HG02678 (cell line): ENCODE data around the gene TOGARAM2.

Experiments used
- ATAC-seq: cut with Tn5 transposase; IDR thresholded peaks from one replicate; pipeline ENCODE4 v1.9.1; 2021; ENCODE audit warnings: mild to moderate bottlenecking, moderate library complexity; ENCODE audit not compliant: unreplicated experiment

TOGARAM2 gene

DNA sequence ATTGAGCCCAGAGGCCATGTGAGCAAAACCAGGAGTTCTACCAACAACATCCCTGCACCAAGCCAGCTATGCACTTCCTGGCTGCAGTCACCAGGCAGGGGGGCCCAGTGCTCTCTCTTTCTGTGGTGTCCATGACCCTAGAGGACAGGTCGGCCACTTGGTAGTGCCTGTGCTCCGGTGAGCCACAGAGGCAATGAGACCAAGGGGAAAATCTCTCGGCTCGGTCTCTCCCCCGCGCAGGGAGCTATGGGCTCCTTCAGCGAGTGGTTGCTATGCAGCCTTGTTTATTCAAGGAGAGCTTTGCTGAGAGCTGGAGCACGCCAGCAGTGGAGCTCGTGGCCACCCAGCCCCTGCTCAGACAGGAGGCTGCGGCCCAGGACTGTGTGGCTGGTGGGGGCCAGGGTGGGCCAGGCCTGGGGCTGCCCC lies at the start of gene TOGARAM2:
Gene TOGARAM2 (plus strand): TSS at position 283 of the 426 bp plus-strand sequence. CDS start 13,537 bp downstream, outside the sequence.
- no peak for ATAC-seq

DNA sequence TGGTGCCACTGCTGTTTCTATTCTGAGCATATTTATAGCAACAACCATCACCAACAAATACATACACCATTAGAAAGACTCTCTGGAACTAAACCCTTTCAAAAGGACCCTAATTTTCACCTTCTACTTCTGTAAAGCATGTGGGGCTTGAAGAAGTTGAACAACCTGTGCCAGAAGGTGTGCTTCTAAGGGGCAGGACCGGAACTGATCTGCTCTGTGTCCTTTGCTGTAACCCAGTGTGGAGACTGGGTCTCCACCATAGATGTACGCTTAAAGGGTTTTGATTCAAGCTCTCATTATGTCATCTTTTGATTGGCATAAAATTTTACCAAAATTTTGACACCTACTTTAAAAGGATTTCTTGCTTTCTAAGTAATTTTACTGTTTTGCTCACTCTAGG lies 46.3 kb upstream of the TOGARAM2 start:
- ATAC-seq: no peak

DNA sequence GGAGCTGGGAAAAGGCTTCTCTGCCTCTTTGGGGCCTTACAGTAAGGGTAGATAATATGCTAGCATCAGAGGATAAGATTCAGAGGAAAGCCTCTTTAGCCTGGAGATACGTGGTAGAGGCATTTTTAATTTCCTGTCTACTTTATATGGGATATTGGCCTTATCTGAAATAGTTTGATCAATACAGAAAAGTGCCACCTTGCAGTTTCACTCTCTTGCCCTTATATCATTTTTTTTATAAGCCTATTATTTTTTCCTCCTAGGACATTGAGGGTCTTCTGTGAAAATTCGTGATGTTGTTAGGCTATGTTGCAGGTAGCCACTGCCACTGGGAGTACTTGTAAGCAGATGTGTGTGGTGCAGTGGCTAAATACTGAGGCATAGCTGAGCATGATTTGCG lies 40.1 kb upstream of the TOGARAM2 start:
- no peak for ATAC-seq

DNA sequence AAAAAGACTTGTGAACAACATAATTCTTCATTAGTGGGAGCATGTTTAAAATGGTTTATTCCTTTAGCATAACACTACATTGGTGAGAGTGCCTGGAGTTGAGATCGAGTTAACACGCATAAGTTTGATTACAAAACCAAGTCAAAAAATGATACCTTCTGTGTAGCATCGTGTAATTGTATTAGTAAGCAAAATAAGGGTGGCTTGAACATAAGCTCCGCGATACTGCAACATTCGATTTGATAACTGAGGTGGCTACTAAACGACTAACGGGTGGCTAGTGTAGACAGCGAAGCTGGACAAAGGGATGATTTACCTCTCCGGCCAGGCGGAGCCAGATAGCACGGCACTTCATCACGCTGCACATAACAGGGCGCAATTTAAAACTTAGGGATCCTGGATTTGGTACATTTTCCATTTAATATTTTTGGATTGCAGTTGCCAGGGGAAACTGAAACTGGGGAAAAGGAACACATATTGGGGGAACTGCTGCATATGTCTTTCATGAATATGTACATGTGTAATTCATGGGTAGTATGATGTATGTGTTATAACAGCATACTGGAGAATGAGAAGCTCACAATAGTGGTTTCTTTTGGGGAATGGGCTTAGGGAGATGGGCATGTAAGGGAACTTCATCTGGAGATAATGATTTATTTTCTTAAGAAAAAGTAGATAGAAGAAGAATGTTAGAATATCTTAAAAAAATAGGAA lies 36.4 kb upstream of the TOGARAM2 start:
- no peak for ATAC-seq

GRCh38 chr2:28948160-28948559 lies 32.9 kb upstream of the TOGARAM2 start:
- ATAC-seq: no peak

DNA sequence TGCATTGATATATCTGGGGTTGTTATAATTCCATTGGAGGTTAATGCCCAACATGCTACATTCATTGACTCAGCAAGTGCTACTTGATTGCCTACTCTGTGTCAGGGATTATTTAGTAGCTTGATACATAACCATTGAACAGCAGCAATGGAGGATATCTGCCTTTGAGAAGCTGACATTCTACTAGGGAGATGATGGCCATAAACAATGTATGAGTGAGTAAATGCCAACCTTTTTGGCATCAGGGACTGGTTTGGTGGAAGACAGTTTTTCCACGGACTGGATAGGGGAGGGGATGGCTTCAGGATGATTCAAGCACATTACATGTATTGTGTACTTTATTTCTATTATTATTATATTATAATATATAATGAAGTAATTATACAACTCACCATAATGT lies 31.9 kb upstream of the TOGARAM2 start:
- no peak for ATAC-seq

- no peak for ATAC-seq
These were observed 31.3 kb upstream of the TOGARAM2 start for GRCh38 chr2:28949617-28950305.

DNA sequence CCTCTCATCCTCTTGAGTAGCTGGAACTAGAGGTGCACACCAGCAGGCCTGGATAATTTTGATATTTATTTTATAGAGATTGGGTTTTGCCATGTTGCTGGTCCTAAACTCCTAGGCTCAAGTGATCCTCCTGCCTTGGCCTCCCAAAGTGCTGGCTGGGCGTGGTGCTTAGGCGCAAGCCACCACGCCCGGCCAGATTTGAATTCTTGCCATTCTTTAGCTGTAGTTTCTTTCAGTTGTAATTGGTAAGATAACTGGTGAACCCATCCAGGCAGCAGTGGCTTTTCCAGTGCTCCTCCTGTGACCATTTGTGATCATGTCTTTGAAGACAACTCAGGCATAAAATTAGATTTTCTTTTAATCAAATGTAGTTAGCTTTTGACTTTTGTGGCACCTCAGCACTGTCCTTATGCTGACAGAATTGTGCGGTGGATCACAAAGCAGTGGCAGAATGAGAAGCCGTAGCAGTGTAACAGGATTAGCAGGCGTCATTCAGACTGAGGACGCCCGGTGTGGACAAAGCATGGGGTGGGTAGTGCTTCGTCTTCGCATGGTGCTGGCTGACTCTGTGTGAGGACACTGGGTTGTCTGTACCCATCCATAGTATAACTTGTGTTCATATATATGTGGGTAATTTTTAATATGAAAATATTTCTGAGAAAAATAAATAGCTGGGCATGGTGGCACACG lies 30.0 kb upstream of the TOGARAM2 start:
- no peak for ATAC-seq

GRCh38 chr2:28951910-28952835 lies 28.9 kb upstream of the TOGARAM2 start:
- ATAC-seq: no peak

DNA sequence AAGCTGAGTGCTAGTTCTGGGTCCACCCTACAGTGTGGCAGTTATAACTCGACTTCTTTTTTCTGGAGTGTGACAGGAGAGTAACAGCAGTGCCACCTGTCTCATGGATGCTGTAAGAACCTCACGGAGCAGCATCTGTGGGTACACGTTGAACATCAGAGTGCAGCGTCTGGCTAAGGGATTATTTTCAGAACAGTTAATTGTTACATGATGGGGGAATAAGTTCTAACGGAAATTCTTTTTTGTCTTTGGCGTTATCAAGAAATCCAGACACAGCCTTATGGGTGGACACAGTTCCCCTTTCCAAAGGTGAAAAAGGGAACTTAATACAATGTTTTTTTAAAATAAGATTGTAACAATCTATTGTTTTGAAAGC lies 28.3 kb upstream of the TOGARAM2 start:
- no peak for ATAC-seq

DNA sequence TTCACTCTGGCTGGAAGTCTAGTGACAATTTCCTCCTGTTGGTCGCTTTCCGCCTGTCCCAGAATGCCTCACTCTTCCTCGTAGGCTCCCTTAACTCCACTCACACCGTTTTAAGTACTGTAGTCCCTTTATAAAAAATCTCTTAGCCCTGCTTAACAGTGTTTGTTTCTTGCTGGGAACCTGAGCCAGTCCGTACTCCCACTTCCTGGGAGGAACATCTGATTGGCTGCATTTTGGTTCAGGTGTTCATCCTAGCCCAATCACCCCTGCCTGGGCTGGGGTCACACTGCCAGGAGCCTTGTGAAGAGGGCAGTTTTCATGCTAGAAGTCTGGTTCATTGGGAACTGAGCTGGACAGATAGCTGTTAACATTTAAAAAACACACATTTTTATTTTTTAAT lies 25.6 kb upstream of the TOGARAM2 start:
- no peak for ATAC-seq

GRCh38 chr2:28956415-28956826 lies 24.7 kb upstream of the TOGARAM2 start:
- no peak for ATAC-seq

- ATAC-seq: no peak
These were observed 24.2 kb upstream of the TOGARAM2 start for GRCh38 chr2:28956890-28957289.

GRCh38 chr2:28958689-28959088 lies 22.4 kb upstream of the TOGARAM2 start:
- no peak for ATAC-seq

DNA sequence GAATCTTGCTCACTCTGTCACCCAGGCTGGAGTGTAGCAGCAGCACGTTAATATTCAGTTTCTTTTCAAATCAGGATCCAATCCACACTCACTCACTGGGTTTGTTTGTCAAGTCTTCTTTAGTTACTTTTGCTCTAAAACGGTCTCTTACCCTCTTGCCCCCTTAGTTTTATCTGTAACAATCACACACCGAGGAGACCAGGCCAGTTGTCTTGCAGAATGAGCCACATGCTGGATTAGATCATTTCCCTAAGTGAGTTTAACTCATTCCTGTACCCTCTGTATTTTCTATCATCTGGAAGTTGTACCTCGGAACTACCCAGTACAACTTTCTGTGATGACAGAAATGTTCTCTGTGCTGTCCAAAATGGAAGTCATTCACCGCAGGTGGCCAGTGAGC lies 20.7 kb upstream of the TOGARAM2 start:
- no peak for ATAC-seq

DNA sequence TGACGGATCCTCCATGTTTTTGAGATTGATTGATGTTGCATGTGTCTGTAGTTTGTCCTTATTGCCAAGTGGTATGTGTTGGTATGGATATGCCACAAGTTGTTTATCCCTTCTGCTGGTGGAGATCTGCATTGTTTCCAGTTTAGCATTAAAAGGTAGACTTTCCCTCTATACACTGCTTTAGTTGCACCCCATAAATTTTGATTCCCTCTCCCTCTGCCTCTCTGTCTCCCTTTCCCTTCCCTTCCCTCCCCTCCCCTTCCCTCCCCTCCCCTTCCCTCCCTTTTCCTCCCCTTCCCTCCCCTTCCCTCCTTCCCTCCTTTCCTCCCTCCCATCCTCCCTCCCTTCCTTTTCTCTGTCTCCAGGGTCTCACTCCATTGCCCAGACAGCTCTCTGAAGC lies 18.6 kb upstream of the TOGARAM2 start:
- no peak for ATAC-seq

DNA sequence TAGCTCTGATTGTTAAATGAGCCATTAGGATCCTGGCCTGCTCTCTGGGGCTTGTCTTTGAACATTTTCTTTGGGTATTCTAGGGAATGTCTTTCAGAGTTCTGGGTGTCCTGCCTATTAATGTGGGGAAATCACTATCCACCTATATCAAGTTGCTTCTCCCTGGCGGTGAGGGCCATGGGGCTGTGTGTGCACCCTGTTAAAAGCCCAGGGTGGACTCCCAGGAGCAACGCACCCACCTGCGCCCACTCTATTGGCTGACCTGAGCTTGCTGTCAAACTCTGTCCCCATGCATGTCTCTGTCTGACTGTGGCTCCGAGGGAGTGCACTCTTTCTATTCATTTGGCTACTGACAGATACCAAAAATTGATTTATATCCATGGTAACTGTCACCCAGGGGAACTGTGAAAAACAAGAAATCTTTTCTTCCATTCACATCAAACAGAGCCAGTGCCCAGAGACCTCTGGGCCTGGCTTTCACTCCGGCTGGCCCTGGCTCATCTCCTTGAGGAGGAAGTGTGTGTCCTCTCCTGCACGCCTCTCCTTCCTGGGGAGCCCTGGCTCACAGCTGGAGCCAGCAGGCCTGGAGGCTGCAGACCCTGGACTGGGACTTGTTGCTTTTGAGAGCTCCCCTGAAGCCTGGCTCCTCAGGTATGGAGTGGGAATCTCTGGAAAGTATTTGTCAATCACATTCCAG lies 10.5 kb upstream of the TOGARAM2 start:
- ATAC-seq: no peak

GRCh38 chr2:28972778-28973335 lies 8.2 kb upstream of the TOGARAM2 start:
- ATAC-seq: no peak

DNA sequence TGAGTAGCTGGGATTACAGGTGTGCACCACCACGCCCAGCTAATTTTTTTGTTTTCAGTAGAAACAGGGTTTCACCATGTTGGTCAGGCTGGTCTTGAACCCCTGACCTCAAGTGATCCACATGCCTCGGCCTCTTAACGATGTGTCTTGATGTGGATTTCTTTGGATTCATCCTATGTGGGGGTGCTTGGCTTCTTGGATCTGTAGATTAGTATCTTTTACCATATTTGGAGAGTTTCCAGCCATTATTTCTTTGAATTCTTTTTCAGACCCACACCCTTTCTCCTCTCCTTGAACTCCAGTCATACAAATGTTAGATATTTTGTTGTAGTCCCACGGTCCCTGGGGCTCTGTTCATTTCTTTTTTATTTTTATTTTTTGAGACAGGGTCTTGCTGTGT lies 6.8 kb upstream of the TOGARAM2 start:
- ATAC-seq: no peak

DNA sequence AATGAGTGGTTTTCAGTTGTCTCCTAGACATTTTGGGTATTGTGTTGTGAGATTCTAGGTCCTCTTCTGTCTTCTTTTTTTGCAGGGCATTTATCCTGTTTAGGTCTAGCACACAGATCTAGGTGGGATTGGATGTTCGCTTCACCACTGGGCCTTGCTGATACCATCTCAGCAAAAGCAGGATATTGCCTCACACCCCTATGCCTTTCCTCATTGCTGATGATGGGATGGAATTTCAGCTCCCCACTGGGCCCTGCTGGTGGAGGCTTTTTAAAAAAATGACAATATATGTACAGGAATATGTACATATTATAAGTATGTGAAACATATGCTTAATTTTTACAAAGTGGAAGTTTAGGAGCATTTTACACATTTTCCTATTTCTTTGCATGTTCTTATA lies 5.4 kb upstream of the TOGARAM2 start:
- ATAC-seq: no peak
